Psoas muscle (tissue), 8 donors: Measurements from ENCODE around the gene GPATCH4. TPM values are rescaled to one million over a fixed set of nuclear protein-coding genes. Genes with fewer than 3 reads are reported as not detected.

Experiments used
- ATAC-seq, 4 donors: fragments of 200-7000 bp; cut with Tn5 transposase; one replicate each; pipeline ENCODE4 v1.9.1; 2020; ENCODE audit warnings: moderate library complexity in 3 of 4, mild to moderate bottlenecking in 2 of 4
- DNase-seq, 2 donors: peaks; one replicate each; pipeline ENCODE4 v3.0.0-alpha.2; 2020
- H3K27ac ChIP-seq: fragments of 200-600 bp; one replicate; pipeline ENCODE4 v1.8.0; 2022
- H3K27me3 ChIP-seq, 3 donors: fragments of 200-600 bp in 1 of 3; one replicate each; pipeline versions ENCODE4 v1.6.1 to v1.8.0; 2013 to 2022; ENCODE audit warnings: low read length in 2 of 3, mild to moderate bottlenecking in 2 of 3, moderate library complexity in 1 of 3; ENCODE audit not compliant: insufficient read depth in 3 of 3
- H3K36me3 ChIP-seq, 2 donors: fragments of 200-600 bp in 1 of 2; one replicate each; pipeline versions ENCODE4 v1.6.1 to v1.8.0; 2013 to 2022; ENCODE audit warnings: low read depth in 1 of 2, mild to moderate bottlenecking in 1 of 2, moderate library complexity in 1 of 2; ENCODE audit not compliant: insufficient read depth in 1 of 2
- H3K4me1 ChIP-seq: fragments of 200-600 bp; one replicate; pipeline ENCODE4 v1.8.0; 2022
- H3K4me3 ChIP-seq: fragments of 200-600 bp; one replicate; pipeline ENCODE4 v1.8.0; 2022; ENCODE audit warnings: mild to moderate bottlenecking
- H3K9me3 ChIP-seq: fragments of 200-600 bp; one replicate; pipeline ENCODE4 v1.8.0; 2022
- WGBS, 3 donors: extraction: QIAGEN DNeasy Blood & Tissue Kit; methylation state at CpG; one replicate each; pipeline versions ENCODE4 v1.1.6 to v1.1.7; 2013; 5-methylcytosine and 5-hydroxymethylcytosine counted together
- intact Hi-C, 2 donors: fragments of 100-400 bp; cut with DNase I; formaldehyde crosslinking; loops; one replicate each; pipeline versions ENCODE4 v1.11.0 to v1.14.2; 2022
- polyA plus RNA-seq, 3 donors: library from polyadenylated mRNA; stranded (reverse); fragments of 200-250 nt; gene quantifications; one replicate each; pipeline ENCODE4 v1.2.3, GENCODE V29; 2013
- total RNA-seq, 4 donors: library from RNA; stranded (reverse); fragmentation: NEBNext Ultra II Directional in 2 of 4; extraction: Animal tissue kit (Norgen Biotek cat#: 25700) in 2 of 4; gene quantifications; one replicate each; pipeline versions ENCODE4 v1.2.1 to v1.2.4, GENCODE V29; 2021 to 2023
- TF ChIP-seq, protein P1 (sequence below): fragments of 200-600 bp; IDR thresholded peaks from one replicate; pipeline ENCODE4 v1.8.0; 2022; ENCODE audit warnings: antibody characterized with exemption
- donor health status: healthy with polysubstance abuse.
- donor health status: DM: no; HTN: no; CAD: no; lungs with moderate emphysema.
- donor health status: Bipolar disorder and iron deficiency.
- donor health status: healthy.
- donor health status: DM: yes; HTN: yes; CAD: no.
- donor health status: DM: no; HTN: no; CAD: no.
- donor health status: DM: no; HTN: no; CAD: no.
- donor health status: DM: yes; HTN: yes; CAD: no.

GPATCH4 gene
- total and polyA plus RNA-seq, 7 donors: 30.6 to 110 (median 73.4) TPM

DNA sequence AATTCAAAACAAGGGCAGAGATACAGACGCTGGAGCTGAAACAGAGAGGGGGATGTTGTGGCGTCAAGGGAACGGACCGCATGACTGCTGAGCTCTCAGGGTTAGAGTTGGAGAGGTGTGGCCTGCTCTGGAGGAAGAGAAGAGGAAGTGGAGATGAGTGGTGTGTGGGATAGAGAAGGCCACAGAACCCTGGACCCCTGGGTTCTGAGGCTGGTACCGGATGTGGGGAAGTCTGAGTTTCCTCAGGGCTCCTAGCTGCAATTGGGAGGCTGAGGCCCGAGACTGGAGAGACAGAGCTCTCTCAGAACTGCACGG, 42.5 kb upstream of the GPATCH4 start:
- DNase-seq: no peak

DNA sequence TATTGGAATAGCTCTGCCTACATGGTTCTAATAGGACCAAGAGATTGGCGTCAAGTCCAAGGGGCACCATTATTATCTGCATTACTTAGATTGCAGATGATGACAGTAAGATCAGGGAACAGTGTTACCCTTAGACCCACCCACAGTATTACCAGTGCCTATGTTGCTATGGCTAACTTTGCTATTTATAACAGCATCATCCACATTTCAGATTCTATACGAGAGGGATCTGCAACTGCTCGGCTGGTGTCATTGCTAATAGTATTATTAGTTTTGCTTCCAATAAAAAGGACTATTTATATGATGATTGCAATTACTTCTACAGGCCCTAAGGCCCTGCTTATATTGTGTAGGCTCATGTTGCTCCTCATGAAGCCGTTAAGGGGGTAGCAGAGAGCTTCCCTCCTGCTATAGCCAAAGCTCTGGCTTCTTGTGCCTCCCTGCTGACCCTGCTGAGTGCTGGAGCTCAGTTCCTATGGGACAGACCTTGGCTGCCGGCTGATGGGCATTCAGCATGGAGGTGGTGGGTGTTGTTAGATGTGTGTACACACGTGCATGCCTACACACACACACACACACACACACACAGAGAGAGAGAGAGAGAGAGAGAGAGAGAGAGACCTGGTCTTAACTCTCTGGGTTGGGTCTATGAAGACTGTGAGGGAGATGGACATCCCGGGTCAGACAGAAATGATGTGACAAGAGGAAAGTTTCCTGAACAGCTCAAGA, 41.9 kb upstream of the GPATCH4 start:
- H3K4me1 ChIP-seq: peaks cover 33% of the 10 kb centered on the region
- TF ChIP-seq, protein P1, sequence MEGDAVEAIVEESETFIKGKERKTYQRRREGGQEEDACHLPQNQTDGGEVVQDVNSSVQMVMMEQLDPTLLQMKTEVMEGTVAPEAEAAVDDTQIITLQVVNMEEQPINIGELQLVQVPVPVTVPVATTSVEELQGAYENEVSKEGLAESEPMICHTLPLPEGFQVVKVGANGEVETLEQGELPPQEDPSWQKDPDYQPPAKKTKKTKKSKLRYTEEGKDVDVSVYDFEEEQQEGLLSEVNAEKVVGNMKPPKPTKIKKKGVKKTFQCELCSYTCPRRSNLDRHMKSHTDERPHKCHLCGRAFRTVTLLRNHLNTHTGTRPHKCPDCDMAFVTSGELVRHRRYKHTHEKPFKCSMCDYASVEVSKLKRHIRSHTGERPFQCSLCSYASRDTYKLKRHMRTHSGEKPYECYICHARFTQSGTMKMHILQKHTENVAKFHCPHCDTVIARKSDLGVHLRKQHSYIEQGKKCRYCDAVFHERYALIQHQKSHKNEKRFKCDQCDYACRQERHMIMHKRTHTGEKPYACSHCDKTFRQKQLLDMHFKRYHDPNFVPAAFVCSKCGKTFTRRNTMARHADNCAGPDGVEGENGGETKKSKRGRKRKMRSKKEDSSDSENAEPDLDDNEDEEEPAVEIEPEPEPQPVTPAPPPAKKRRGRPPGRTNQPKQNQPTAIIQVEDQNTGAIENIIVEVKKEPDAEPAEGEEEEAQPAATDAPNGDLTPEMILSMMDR: no peak
- H3K27ac ChIP-seq: no peak overlapping the region
- H3K36me3 ChIP-seq: no peaks in the 10 kb centered on the region
- no peaks in the 10 kb centered on the region for H3K9me3 ChIP-seq
- H3K4me3 ChIP-seq: no peak overlapping the region
- 73 to 78% (median 77%) methylated on average over 6 to 7 of the region's 7 CpGs for WGBS, 3 donors
- ATAC-seq: no peak
- H3K27me3 ChIP-seq: peaks cover 0 to 63% (median 15%) of the 10 kb centered on the region in 3 donors
- intact Hi-C loops: no loop called here
- no peak for DNase-seq

More for the DNA sequence above, 42.5 kb upstream of the GPATCH4 start:
- Histone ChIP-seq H3K9me3 (no peaks in the 10 kb centered on the region), H3K4me1 (peaks cover 30% of the 10 kb centered on the region), H3K36me3 (no peaks in the 10 kb centered on the region), H3K27me3 (peaks cover 0 to 68% (median 15%) of the 10 kb centered on the region in 3 donors), H3K27ac (no peak overlapping the region), H3K4me3 (no peak overlapping the region)
- intact Hi-C loops: no loop called here
- no peak for ATAC-seq
- TF ChIP-seq, protein P1: no peak
- WGBS, 3 donors: 78 to 85% (median 81%) methylated on average over 7 of the region's 7 CpGs

DNA sequence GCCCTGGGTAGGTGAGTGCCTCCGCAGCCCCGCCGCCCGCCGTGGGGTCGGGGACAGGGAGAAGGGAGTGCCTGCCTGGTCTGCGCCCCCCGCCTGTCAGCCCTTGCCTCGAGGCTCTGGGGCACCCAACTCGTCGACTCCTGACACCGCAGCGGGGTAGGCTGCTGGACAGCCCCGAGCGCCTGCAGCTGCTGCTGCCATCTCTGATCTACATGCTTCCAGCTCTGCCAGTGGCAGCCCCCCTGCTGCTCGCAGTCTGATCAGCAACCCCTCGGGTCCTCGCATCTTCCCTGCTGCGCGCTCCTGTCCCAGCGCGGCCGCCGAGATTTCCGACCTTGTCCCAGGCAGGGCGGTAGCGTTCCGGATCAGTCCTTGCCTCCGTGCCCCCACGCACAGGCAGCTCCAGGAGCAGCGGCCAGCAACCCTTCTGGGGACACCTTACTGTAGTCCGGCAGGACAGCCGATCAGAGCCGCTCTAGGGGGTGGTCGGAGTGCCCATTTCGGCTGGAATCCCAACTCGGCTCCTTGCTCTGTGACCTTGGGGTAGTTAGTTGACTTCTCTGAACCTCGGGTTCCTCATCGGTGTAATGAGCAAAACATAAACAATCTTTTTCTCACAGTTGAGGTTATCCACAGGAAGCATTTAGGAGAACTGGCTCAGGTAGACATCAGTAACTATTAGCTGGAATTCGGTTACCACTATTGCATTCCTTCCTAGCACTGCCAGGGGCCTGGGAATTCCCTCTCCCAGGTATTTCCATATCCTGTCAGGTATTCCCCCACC, 41.2 kb upstream of the GPATCH4 start:
- Histone ChIP-seq H3K9me3 (no peaks in the 10 kb centered on the region), H3K36me3 (no peaks in the 10 kb centered on the region), H3K27ac (no peak overlapping the region), H3K4me1 (peaks cover 33% of the 10 kb centered on the region), H3K27me3 (peaks cover 0 to 57% (median 15%) of the 10 kb centered on the region in 3 donors), H3K4me3 (peak overlapping the region; percentile 62)
- peak in 1 of 2 donors; percentile 51 for DNase-seq
- TF ChIP-seq, protein P1: no peak
- WGBS, 3 donors: 15 to 18% (median 17%) methylated on average over 34 to 40 of the region's 40 CpGs
- intact Hi-C loops: no loop called here
- peak in 1 of 4 donors; percentile 33 for ATAC-seq

DNA sequence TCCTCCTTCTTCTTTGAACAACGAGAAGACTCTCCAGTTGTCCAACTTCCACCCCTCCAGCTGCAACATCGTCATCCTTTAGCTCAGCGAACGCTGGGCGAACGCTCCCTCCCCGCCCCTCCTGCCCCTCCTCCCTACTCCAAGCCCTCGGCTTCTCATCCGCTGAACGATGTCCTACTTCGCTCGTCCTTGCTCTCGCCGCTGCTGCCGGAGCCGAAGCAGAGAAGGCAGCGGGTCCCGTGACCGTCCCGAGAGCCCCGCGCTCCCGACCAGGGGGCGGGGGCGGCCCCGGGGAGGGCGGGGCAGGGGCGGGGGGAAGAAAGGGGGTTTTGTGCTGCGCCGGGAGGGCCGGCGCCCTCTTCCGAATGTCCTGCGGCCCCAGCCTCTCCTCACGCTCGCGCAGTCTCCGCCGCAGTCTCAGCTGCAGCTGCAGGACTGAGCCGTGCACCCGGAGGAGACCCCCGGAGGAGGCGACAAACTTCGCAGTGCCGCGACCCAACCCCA, 40.5 kb upstream of the GPATCH4 start, which contains the start of gene BCAN:
Gene BCAN, plus strand, starts transcription at position 357 of the 504 bp plus-strand sequence. CDS start 3,938 bp downstream, outside the sequence.
- peak in 1 of 4 donors; percentile 52 for ATAC-seq
- H3K4me1 ChIP-seq: peaks cover 33% of the 10 kb centered on the region

More for the DNA sequence above, 40.5 kb upstream of the GPATCH4 start, which contains the start of gene BCAN:
- H3K27ac ChIP-seq: no peak within 1 kb of the TSS
- H3K36me3 ChIP-seq: no peaks in the 10 kb centered on the region
- 0 to 1% (median 1%) methylated on average over 28 to 46 of the region's 46 CpGs for WGBS, 3 donors
- H3K9me3 ChIP-seq: no peaks in the 10 kb centered on the region
- peak; percentile 33 to 67 for DNase-seq
- H3K27me3 ChIP-seq: peaks cover 0 to 50% (median 14%) of the 10 kb centered on the region in 3 donors
- TF ChIP-seq, protein P1: no peak
- H3K4me3 ChIP-seq: peak within 1 kb of the TSS; percentile 62
- intact Hi-C loops: no loop called here
